Activated B cell treated with CpG ODN at 0.5 μM for 24 hours (primary cell): ENCODE measurements around the gene RPL22L1. TPM values are rescaled to one million over a fixed set of nuclear protein-coding genes. Genes with fewer than 3 reads are reported as not detected.
"Not testable (repeated sequence)": the region's sequence is repeated elsewhere in the genome, so short reads cannot be mapped to it uniquely, and the experiment has no call there.

Source experiments
- ATAC-seq: fragments of 200-7000 bp; cut with Tn5 transposase; one replicate; pipeline ENCODE4 v1.10.0; 2021; ENCODE audit warnings: low read depth, mild to moderate bottlenecking, moderate library complexity
- CTCF ChIA-PET: fragments of 350-600 bp; sonication (Branson Sonifier 250); formaldehyde crosslinking; loops from one replicate; lab custom pipeline; 2021; ENCODE audit warnings: antibody characterized with exemption; lab: Charles Lee
- POLR2A ChIA-PET: fragments of 350-600 bp; sonication (Branson Sonifier 250); formaldehyde crosslinking; loops from one replicate; lab custom pipeline; 2021; ENCODE audit warnings: antibody characterized with exemption; lab: Charles Lee
- DNase-seq: peaks from one replicate; pipeline ENCODE4 v3.0.0; 2022
- H3K27ac Mint-ChIP-seq: one replicate; pipeline ENCODE4 v1.8.0; 2020; ENCODE audit warnings: mixed read lengths
- H3K27me3 Mint-ChIP-seq: one replicate; pipeline ENCODE4 v1.8.0; 2021; ENCODE audit warnings: mixed read lengths
- H3K36me3 Mint-ChIP-seq: one replicate; pipeline ENCODE4 v1.8.0; 2021; ENCODE audit warnings: low read depth, mixed read lengths
- H3K4me1 Mint-ChIP-seq: one replicate; pipeline ENCODE4 v1.8.0; 2021; ENCODE audit warnings: mixed read lengths
- H3K4me3 Mint-ChIP-seq: one replicate; pipeline ENCODE4 v1.8.0; 2020; ENCODE audit warnings: mild to moderate bottlenecking, mixed read lengths
- H3K9me3 Mint-ChIP-seq: one replicate; pipeline ENCODE4 v1.8.0; 2020; ENCODE audit warnings: mixed read lengths
- CTCF ChIP-seq: fragments of 200-600 bp; IDR thresholded peaks from one replicate; pipeline ENCODE4 v1.8.0; 2022; ENCODE audit warnings: antibody characterized with exemption, mild to moderate bottlenecking
- intact Hi-C: fragments of 100-400 bp; cut with micrococcal nuclease; formaldehyde crosslinking; loops from one replicate; pipeline ENCODE4 v1.15.1; 2024
- total RNA-seq: library from RNA; stranded (reverse); gene quantifications from 2 replicates; pipeline ENCODE4 v1.2.3, GENCODE V29; 2022

Gene RPL22L1
- total RNA-seq, 1 donor from 2014 or later: 109 TPM

- DNase-seq (no peak), ATAC-seq (no peak)
- no peak for TF ChIP-seq CTCF
- ChIA-PET CTCF (no interaction called here), POLR2A (no interaction called here)
- intact Hi-C loops: no loop called here
- Mint-ChIP-seq H3K27me3 (no peaks in the 10 kb centered on the region), H3K36me3 (peaks cover 2% of the 10 kb centered on the region), H3K4me1 (no peaks in the 10 kb centered on the region), H3K9me3 (no peaks in the 10 kb centered on the region), H3K27ac (no peak overlapping the region), H3K4me3 (no peak overlapping the region)
Measured at GRCh38 chr3:170893895-170894294, 23.9 kb upstream of the RPL22L1 start.

GRCh38 chr3:170889630-170890029 is 19.6 kb upstream of the RPL22L1 start:
- H3K27ac Mint-ChIP-seq: no peak overlapping the region
- POLR2A ChIA-PET: no interaction called here

GRCh38 chr3:170889132-170889531 is 19.1 kb upstream of the RPL22L1 start:
- ChIA-PET CTCF (no interaction called here), POLR2A (no interaction called here)
- Mint-ChIP-seq H3K4me3 (no peak overlapping the region), H3K27ac (no peak overlapping the region), H3K36me3 (no peaks in the 10 kb centered on the region), H3K4me1 (no peaks in the 10 kb centered on the region), H3K27me3 (peaks cover 7% of the 10 kb centered on the region), H3K9me3 (no peaks in the 10 kb centered on the region)
- no peak for TF ChIP-seq CTCF
- ATAC-seq: no peak
- intact Hi-C loops: no loop called here
- DNase-seq: no peak

More at GRCh38 chr3:170889630-170890029, 19.6 kb upstream of the RPL22L1 start:
- intact Hi-C loops: no loop called here
- Mint-ChIP-seq H3K4me1 (no peaks in the 10 kb centered on the region), H3K36me3 (no peaks in the 10 kb centered on the region), H3K27me3 (peaks cover 2% of the 10 kb centered on the region), H3K9me3 (no peaks in the 10 kb centered on the region), H3K4me3 (no peak overlapping the region)
- CTCF ChIA-PET: no interaction called here
- no peak for TF ChIP-seq CTCF
- DNase-seq (no peak), ATAC-seq (no peak)

GRCh38 chr3:170884109-170884930 is 14.3 kb upstream of the RPL22L1 start:
- ATAC-seq, H3K4me3 Mint-ChIP-seq, H3K27ac Mint-ChIP-seq, DNase-seq, H3K4me1 Mint-ChIP-seq, POLR2A ChIA-PET, H3K9me3 Mint-ChIP-seq, H3K36me3 Mint-ChIP-seq, CTCF ChIA-PET, intact Hi-C loops, H3K27me3 Mint-ChIP-seq: not testable (repeated sequence)

- DNase-seq, ATAC-seq, CTCF ChIA-PET, H3K9me3 Mint-ChIP-seq, H3K4me1 Mint-ChIP-seq, H3K27ac Mint-ChIP-seq, H3K27me3 Mint-ChIP-seq, H3K36me3 Mint-ChIP-seq, POLR2A ChIA-PET, H3K4me3 Mint-ChIP-seq: not testable (repeated sequence)
- intact Hi-C loops: loop anchor here (10.0 kb wide), 1 partner anchor 1156 kb away; the partner anchor contains the start of gene FNDC3B
Measured at GRCh38 chr3:170878688-170879087, 8.7 kb upstream of the RPL22L1 start.

- DNase-seq, H3K4me1 Mint-ChIP-seq, CTCF ChIA-PET, H3K27me3 Mint-ChIP-seq, H3K36me3 Mint-ChIP-seq, H3K9me3 Mint-ChIP-seq, POLR2A ChIA-PET, ATAC-seq, H3K4me3 Mint-ChIP-seq, H3K27ac Mint-ChIP-seq: not testable (repeated sequence)
- intact Hi-C loops: loop anchor here (10.0 kb wide), 1 partner anchor 1157 kb away; the partner anchor contains the start of gene FNDC3B
Measured at GRCh38 chr3:170877311-170877710, 7.3 kb upstream of the RPL22L1 start.
